BJ (cell line): ENCODE measurements around the gene IGFBPL1. TPM values are rescaled to one million over a fixed set of nuclear protein-coding genes. Genes with fewer than 3 reads are reported as not detected.

Source experiments
- CTCF ChIA-PET: fragments of 350-600 bp; formaldehyde crosslinking; extraction: SDS; loops from one replicate; lab custom pipeline; 2021; ENCODE audit warnings: antibody characterized with exemption, inconsistent platforms; lab: Yijun Ruan, JAX
- POLR2A ChIA-PET: fragments of 300-600 bp; sonication (Branson Sonifier 250); formaldehyde crosslinking; extraction: SDS; loops from one replicate; lab custom pipeline; 2021; ENCODE audit warnings: antibody characterized with exemption; lab: Charles Lee
- DNase-seq: peaks from one replicate; pipeline ENCODE4 v3.0.0-alpha.2; 2011; ENCODE audit warnings: low read depth
- H3K27me3 ChIP-seq: 2 replicates; pipeline ENCODE4 v1.6.0; 2011; ENCODE audit warnings: low read length; ENCODE audit not compliant: control insufficient read depth, insufficient read depth
- H3K36me3 ChIP-seq: 2 replicates; pipeline ENCODE4 v1.5.1; 2011; ENCODE audit warnings: low read length; ENCODE audit not compliant: control insufficient read depth, insufficient read depth
- H3K4me3 ChIP-seq: 2 replicates; pipeline ENCODE4 v1.5.1; 2011; ENCODE audit warnings: low read depth, mild to moderate bottlenecking, control low read depth, low read length
- polyA plus RNA-seq: library from polyadenylated mRNA; depleted of rRNA; stranded (reverse); fragments of >200 nt; gene quantifications from 2 replicates; pipeline ENCODE4 v1.2.3, GENCODE V29; 2011
- TF ChIP-seq, protein P1 (sequence below): IDR thresholded peaks from 2 replicates; pipeline ENCODE4 v1.5.1; 2011; ENCODE audit warnings: low read depth, mild to moderate bottlenecking, control low read depth, inconsistent platforms, low read length, moderate library complexity; ENCODE audit not compliant: insufficient read depth

IGFBPL1 gene
- polyA plus RNA-seq, 1 experiment: 0.37 TPM

DNA sequence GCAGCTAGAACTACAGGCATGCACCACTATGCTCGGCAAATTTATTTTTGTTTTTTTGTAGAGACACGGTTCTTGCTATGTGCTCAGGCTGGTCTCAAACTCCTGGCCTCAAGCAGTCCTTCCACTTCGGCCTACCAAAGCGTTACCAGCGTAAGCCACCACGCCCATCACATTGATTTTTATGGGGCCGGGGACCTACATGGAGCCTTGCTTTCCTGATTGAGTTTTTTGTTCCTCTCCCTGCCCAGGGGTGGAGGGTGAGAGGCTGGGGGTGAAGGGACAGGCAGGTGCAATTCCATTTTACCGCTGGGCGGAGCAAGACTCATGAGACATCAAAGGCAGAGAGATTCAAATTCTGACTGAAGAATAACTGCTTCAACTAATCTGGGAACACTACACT, 29.8 kb downstream of the IGFBPL1 start:
- Histone ChIP-seq H3K36me3 (peaks cover 9% of the 10 kb centered on the region), H3K4me3 (no peak overlapping the region), H3K27me3 (no peaks in the 10 kb centered on the region)
- POLR2A ChIA-PET: no interaction called here
- TF ChIP-seq, protein P1, sequence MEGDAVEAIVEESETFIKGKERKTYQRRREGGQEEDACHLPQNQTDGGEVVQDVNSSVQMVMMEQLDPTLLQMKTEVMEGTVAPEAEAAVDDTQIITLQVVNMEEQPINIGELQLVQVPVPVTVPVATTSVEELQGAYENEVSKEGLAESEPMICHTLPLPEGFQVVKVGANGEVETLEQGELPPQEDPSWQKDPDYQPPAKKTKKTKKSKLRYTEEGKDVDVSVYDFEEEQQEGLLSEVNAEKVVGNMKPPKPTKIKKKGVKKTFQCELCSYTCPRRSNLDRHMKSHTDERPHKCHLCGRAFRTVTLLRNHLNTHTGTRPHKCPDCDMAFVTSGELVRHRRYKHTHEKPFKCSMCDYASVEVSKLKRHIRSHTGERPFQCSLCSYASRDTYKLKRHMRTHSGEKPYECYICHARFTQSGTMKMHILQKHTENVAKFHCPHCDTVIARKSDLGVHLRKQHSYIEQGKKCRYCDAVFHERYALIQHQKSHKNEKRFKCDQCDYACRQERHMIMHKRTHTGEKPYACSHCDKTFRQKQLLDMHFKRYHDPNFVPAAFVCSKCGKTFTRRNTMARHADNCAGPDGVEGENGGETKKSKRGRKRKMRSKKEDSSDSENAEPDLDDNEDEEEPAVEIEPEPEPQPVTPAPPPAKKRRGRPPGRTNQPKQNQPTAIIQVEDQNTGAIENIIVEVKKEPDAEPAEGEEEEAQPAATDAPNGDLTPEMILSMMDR: no peak
- CTCF ChIA-PET: interaction anchor here (0.8 to 1.6 kb wide), 4 partner anchors 9 to 61 kb away, joined by 3 to 5 read pairs (median 3); no protein-coding TSS in a partner anchor
- DNase-seq: no peak

DNA sequence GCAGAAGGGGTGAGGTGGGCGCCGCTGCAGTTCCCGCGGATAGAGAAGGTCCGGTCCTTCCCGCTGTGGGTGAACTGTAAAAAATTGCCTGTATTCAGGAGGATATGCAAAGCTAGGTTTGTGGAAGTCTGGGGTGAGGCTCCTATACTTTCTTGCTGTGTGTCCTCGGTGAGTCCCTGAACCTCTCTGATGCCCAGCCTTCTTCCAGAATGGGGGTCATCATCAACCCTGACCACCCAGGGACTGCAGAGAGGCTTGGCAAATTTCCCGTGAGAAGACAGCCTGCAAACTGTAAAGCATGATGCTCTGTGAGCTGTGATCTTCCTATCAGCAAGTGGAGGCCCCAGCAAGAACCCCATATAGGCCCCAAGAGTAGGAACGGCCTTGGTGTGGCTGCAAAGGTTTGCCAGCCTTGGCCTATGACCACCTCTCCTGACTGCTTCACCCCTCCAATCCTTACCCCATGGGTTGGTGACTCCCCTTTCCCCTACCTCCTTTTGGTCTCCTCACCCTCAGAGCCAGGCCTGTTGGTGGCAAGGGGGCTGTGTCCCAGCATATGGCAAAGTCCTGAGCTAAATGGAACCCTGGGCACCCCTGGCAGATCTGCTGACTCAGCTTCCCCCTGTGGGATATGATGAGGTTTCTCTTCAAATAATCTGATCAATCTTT, 31.0 kb downstream of the IGFBPL1 start:
- TF ChIP-seq, protein P1: no peak
- H3K4me3 ChIP-seq: peak overlapping the region; percentile 62
- DNase-seq: no peak
- no peaks in the 10 kb centered on the region for H3K27me3 ChIP-seq
- ChIA-PET CTCF (interaction anchor here (0.8 to 1.6 kb wide), 5 partner anchors 8 to 59 kb away, joined by 3 to 5 read pairs (median 3); no protein-coding TSS in a partner anchor), POLR2A (interaction anchor here (0.6 kb wide), 1 partner anchor 1272 kb away, joined by 5 read pairs; no protein-coding TSS in a partner anchor)
- H3K36me3 ChIP-seq: peaks cover 9% of the 10 kb centered on the region

DNA sequence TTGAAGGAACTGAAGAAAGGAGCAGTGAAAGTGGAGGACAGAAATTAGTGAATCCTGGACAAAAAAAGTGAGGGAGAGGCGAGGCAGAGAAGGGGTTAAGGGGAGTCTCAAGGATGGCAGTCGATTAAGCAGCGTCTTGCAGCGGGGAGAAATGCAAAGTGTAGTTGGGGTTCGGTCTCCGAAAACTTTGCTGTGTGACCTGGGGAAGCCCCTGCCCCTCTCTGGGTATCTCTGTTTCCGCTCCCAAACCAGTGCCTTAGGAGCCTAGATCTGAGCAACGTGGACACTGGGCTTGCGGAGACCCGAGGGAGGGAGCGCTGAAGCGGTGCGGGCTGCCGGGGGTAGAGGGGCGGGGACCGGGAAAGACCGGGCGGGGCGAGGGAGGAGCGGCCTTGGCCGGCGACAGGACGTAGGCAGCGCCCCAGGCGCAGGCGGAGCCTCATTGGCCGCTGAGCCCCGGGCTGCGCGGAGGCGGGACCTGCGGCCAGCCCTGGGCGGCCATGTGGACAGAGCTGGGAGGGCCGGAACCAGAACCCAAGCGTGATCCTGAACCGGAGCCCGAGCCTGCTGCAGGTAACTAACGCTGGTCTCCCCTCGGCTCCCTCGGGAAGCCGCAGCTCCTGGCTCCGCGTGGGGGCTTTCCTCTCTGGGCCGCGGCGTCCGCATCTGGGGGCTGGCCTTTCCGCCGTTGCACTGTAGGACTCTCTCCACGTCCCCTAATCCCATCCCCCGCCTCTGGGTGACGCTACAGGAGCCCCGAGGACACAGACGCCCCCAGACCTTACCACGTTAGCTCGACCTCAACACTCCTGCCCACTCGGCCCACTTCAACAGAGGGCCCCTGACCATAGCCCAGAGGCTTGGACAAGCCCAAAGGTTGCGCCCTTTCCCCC, 31.8 kb downstream of the IGFBPL1 start, which contains the start of gene ALDH1B1:
Gene ALDH1B1 (plus strand): TSS at position 468 of the 893 bp plus-strand sequence. CDS start 3,047 bp downstream, outside the sequence.
- ChIA-PET CTCF (interaction anchor here (0.6 to 1.6 kb wide), 4 partner anchors 9 to 1285 kb away, joined by 3 to 5 read pairs (median 3); no protein-coding TSS in a partner anchor), POLR2A (no interaction called here)
- H3K27me3 ChIP-seq: no peaks in the 10 kb centered on the region
- H3K36me3 ChIP-seq: peaks cover 9% of the 10 kb centered on the region
- TF ChIP-seq, protein P1: peak; percentile 40; the same call in 1 of the 2 replicates
- peak; percentile 35 for DNase-seq
- H3K4me3 ChIP-seq: peak within 1 kb of the TSS; percentile 62

DNA sequence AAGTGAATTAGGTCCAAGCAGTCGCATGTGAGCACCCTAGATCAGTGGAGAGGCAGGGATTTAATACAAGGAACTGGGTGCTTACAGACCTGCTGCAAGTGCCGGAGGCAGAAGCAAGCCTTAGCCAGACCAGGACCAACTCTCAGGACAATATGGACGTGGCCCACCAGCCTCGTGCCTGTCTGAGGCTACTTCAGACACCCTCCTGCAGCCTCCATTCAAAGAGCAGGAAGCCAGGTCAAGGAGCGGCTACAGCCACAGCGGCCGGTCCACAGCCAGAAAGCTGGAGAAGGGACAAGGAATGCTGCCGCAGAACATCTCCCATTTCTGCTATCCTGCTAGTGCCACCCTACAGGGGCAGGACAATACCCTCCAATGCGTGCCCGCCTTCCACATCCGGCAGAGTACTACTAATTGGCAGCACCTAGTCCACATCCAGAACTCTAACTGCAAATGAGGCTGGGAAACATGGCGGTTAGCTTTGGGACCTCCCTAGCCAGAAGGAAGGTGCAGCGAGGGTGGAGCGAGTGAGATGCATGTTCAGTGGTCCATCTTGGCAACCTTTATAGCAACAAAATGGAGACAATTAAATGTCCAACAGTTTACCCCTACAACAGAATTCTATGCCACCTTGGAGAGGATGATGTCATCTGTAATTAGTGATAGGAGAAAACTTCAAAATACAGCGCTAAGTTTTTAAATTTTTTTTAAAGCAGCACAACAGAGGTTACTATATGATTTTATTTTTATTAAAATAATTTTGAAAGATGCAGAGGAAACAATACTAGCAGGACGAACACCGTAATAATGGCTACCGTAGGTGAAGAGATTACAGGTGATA, 32.8 kb downstream of the IGFBPL1 start:
- Histone ChIP-seq H3K36me3 (peaks cover 6% of the 10 kb centered on the region), H3K27me3 (no peaks in the 10 kb centered on the region), H3K4me3 (no peak overlapping the region)
- TF ChIP-seq, protein P1: no peak
- no peak for DNase-seq
- POLR2A ChIA-PET: no interaction called here
- CTCF ChIA-PET: interaction anchor here (1.6 kb wide), 1 partner anchor 42 kb away, joined by 3 read pairs; no protein-coding TSS in a partner anchor
